ENCODE measurements around the gene ZMYND8.

Gene ZMYND8

GRCh38 chr20:47356220-47356525 lies 326 bp downstream of the ZMYND8 start:
- no peak overlapping the region for H3K23ac ChIP-seq (ENCODE audit: low read depth, low read length, poor library complexity)
- H2AK5ac ChIP-seq (ENCODE audit: low read depth, low read length): no peak overlapping the region
- peak overlapping the region; percentile 61 for H3K4me2 ChIP-seq (ENCODE audit: insufficient read depth, low read length, poor library complexity, severe bottlenecking)
- no peak overlapping the region for H2AFZ ChIP-seq (ENCODE audit: low read length)
- peak overlapping the region; percentile 51 for H3K18ac ChIP-seq (ENCODE audit: low read length)
- peaks cover 53 to 67% of the 10 kb centered on the region in 2 donors for H3K4me1 ChIP-seq (ENCODE audit: control insufficient read depth in 2 of 2, insufficient read depth in 1 of 2, low read depth in 1 of 2, low read length in 2 of 2)
- H3K27me3 ChIP-seq (ENCODE audit: control insufficient read depth in 3 of 3, insufficient read depth in 3 of 3, low read depth in 1 of 3, low read length in 3 of 3): no peaks in the 10 kb centered on the region
- H3K14ac ChIP-seq (ENCODE audit: low read length): no peak overlapping the region
- no peak overlapping the region for H2BK120ac ChIP-seq (ENCODE audit: low read depth, low read length)
- H3K4ac ChIP-seq (ENCODE audit: low read length): no peak overlapping the region
- H3K9me3 ChIP-seq (replicated peaks in 1 of 2; ENCODE audit: control insufficient read depth in 2 of 2, insufficient read depth in 1 of 2, low read depth in 1 of 2, low read length in 2 of 2): no peaks in the 10 kb centered on the region
- DNase-seq (ENCODE audit: low spot score): no peak
- no peak overlapping the region for H2BK15ac ChIP-seq (ENCODE audit: low read length)
- H4K8ac ChIP-seq (ENCODE audit: low read depth, low read length): no peak overlapping the region
- H3K79me1 ChIP-seq (ENCODE audit: low read depth, low read length): no peaks in the 10 kb centered on the region
- peak overlapping the region in 1 of 2 donors; percentile 62 for H3K4me3 ChIP-seq (ENCODE audit: low read length in 2 of 2)
- H2BK5ac ChIP-seq (ENCODE audit: low read length): no peak overlapping the region
- H4K91ac ChIP-seq (ENCODE audit: low read depth, low read length, poor library complexity): no peak overlapping the region
- no peak overlapping the region for H2BK12ac ChIP-seq (ENCODE audit: low read length)
- H3K9ac ChIP-seq (ENCODE audit: low read depth, low read length, poor library complexity): no peak overlapping the region
- H3K27ac ChIP-seq (replicated peaks; ENCODE audit: low read length): peak overlapping the region; percentile 86
- peaks cover 0 to 32% of the 10 kb centered on the region in 2 donors for H3K36me3 ChIP-seq (replicated peaks in 1 of 2; ENCODE audit: control insufficient read depth in 2 of 2, insufficient read depth in 2 of 2, low read length in 2 of 2)

- H2AFZ ChIP-seq (ENCODE audit: low read length): no peak overlapping the region
- no peak overlapping the region for H2BK15ac ChIP-seq (ENCODE audit: low read length)
- peak overlapping the region; percentile 73 for H3K9ac ChIP-seq (ENCODE audit: low read depth, low read length, poor library complexity)
Measured at GRCh38 chr20:47355489-47356219, 845 bp downstream of the ZMYND8 start.

GRCh38 chr20:47354714-47355488 lies 1.6 kb downstream of the ZMYND8 start:
- no peak overlapping the region for H3K23ac ChIP-seq (ENCODE audit: low read depth, low read length, poor library complexity)
- H4K91ac ChIP-seq (ENCODE audit: low read depth, low read length, poor library complexity): no peak overlapping the region
- no CpG with 5 or more reads among the region's 4 CpGs for WGBS, 2 donors (ENCODE audit: extremely low coverage in 2 of 2, insufficient read length in 2 of 2, insufficient replicate concordance in 1 of 2)
- H3K9ac ChIP-seq (ENCODE audit: low read depth, low read length, poor library complexity): no peak overlapping the region
- H2AFZ ChIP-seq (ENCODE audit: low read length): no peak overlapping the region
- no peak overlapping the region for H2BK12ac ChIP-seq (ENCODE audit: low read length)
- no peak overlapping the region for H2BK15ac ChIP-seq (ENCODE audit: low read length)
- H3K9me3 ChIP-seq (replicated peaks in 1 of 2; ENCODE audit: control insufficient read depth in 2 of 2, insufficient read depth in 1 of 2, low read depth in 1 of 2, low read length in 2 of 2): no peaks in the 10 kb centered on the region
- H3K18ac ChIP-seq (ENCODE audit: low read length): no peak overlapping the region
- no peak overlapping the region for H2AK5ac ChIP-seq (ENCODE audit: low read depth, low read length)
- no peak for DNase-seq (ENCODE audit: low spot score)
- peaks cover 0 to 45% of the 10 kb centered on the region in 2 donors for H3K36me3 ChIP-seq (replicated peaks in 1 of 2; ENCODE audit: control insufficient read depth in 2 of 2, insufficient read depth in 2 of 2, low read length in 2 of 2)
- H2BK5ac ChIP-seq (ENCODE audit: low read length): no peak overlapping the region
- no peak overlapping the region for H3K4ac ChIP-seq (ENCODE audit: low read length)
- H3K27me3 ChIP-seq (ENCODE audit: control insufficient read depth in 3 of 3, insufficient read depth in 3 of 3, low read depth in 1 of 3, low read length in 3 of 3): no peaks in the 10 kb centered on the region
- H3K4me2 ChIP-seq (ENCODE audit: insufficient read depth, low read length, poor library complexity, severe bottlenecking): peak overlapping the region; percentile 52
- H3K4me3 ChIP-seq (ENCODE audit: low read length in 2 of 2): peak overlapping the region; percentile 1 to 62
- no peak overlapping the region for H3K14ac ChIP-seq (ENCODE audit: low read length)
- H4K8ac ChIP-seq (ENCODE audit: low read depth, low read length): no peak overlapping the region
- peak overlapping the region; percentile 92 for H3K27ac ChIP-seq (replicated peaks; ENCODE audit: low read length)
- peaks cover 50 to 67% of the 10 kb centered on the region in 2 donors for H3K4me1 ChIP-seq (ENCODE audit: control insufficient read depth in 2 of 2, insufficient read depth in 1 of 2, low read depth in 1 of 2, low read length in 2 of 2)
- no peaks in the 10 kb centered on the region for H3K79me1 ChIP-seq (ENCODE audit: low read depth, low read length)
- no peak overlapping the region for H2BK120ac ChIP-seq (ENCODE audit: low read depth, low read length)

More at GRCh38 chr20:47355489-47356219, 845 bp downstream of the ZMYND8 start:
- no peak overlapping the region for H2BK12ac ChIP-seq (ENCODE audit: low read length)
- peak overlapping the region; percentile 76 for H3K27ac ChIP-seq (replicated peaks; ENCODE audit: low read length)
- peaks cover 56 to 67% of the 10 kb centered on the region in 2 donors for H3K4me1 ChIP-seq (ENCODE audit: control insufficient read depth in 2 of 2, insufficient read depth in 1 of 2, low read depth in 1 of 2, low read length in 2 of 2)
- no peaks in the 10 kb centered on the region for H3K27me3 ChIP-seq (ENCODE audit: control insufficient read depth in 3 of 3, insufficient read depth in 3 of 3, low read depth in 1 of 3, low read length in 3 of 3)
- WGBS, 2 donors (ENCODE audit: extremely low coverage in 2 of 2, insufficient read length in 2 of 2, insufficient replicate concordance in 1 of 2): no CpG with 5 or more reads among the region's 2 CpGs
- H2AK5ac ChIP-seq (ENCODE audit: low read depth, low read length): no peak overlapping the region
- H2BK120ac ChIP-seq (ENCODE audit: low read depth, low read length): no peak overlapping the region
- no peak for DNase-seq (ENCODE audit: low spot score)
- peak overlapping the region; percentile 61 for H3K4me2 ChIP-seq (ENCODE audit: insufficient read depth, low read length, poor library complexity, severe bottlenecking)
- no peak overlapping the region for H4K8ac ChIP-seq (ENCODE audit: low read depth, low read length)
- H3K14ac ChIP-seq (ENCODE audit: low read length): no peak overlapping the region
- H2BK5ac ChIP-seq (ENCODE audit: low read length): no peak overlapping the region
- peaks cover 0 to 38% of the 10 kb centered on the region in 2 donors for H3K36me3 ChIP-seq (replicated peaks in 1 of 2; ENCODE audit: control insufficient read depth in 2 of 2, insufficient read depth in 2 of 2, low read length in 2 of 2)
- H3K18ac ChIP-seq (ENCODE audit: low read length): peak overlapping the region; percentile 65
- H3K9me3 ChIP-seq (replicated peaks in 1 of 2; ENCODE audit: control insufficient read depth in 2 of 2, insufficient read depth in 1 of 2, low read depth in 1 of 2, low read length in 2 of 2): no peaks in the 10 kb centered on the region
- no peaks in the 10 kb centered on the region for H3K79me1 ChIP-seq (ENCODE audit: low read depth, low read length)
- H3K4me3 ChIP-seq (ENCODE audit: low read length in 2 of 2): peak overlapping the region; percentile 53 to 62
- peak overlapping the region; percentile 34 for H4K91ac ChIP-seq (ENCODE audit: low read depth, low read length, poor library complexity)
- no peak overlapping the region for H3K4ac ChIP-seq (ENCODE audit: low read length)
- H3K23ac ChIP-seq (ENCODE audit: low read depth, low read length, poor library complexity): no peak overlapping the region

GRCh38 chr20:47354464-47354713 lies 2.1 kb downstream of the ZMYND8 start:
- Histone ChIP-seq H2BK120ac (ENCODE audit: low read depth, low read length) (no peak overlapping the region), H2BK12ac (ENCODE audit: low read length) (no peak overlapping the region), H3K4ac (ENCODE audit: low read length) (no peak overlapping the region), H3K4me3 (ENCODE audit: low read length in 2 of 2) (peak overlapping the region in 1 of 2 donors; percentile 62), H2BK5ac (ENCODE audit: low read length) (no peak overlapping the region), H4K8ac (ENCODE audit: low read depth, low read length) (no peak overlapping the region), H3K36me3 (replicated peaks in 1 of 2; ENCODE audit: control insufficient read depth in 2 of 2, insufficient read depth in 2 of 2, low read length in 2 of 2) (peaks cover 0 to 50% of the 10 kb centered on the region in 2 donors), H3K14ac (ENCODE audit: low read length) (no peak overlapping the region), H3K79me1 (ENCODE audit: low read depth, low read length) (no peaks in the 10 kb centered on the region), H3K27ac (replicated peaks; ENCODE audit: low read length) (peak overlapping the region; percentile 92), H3K4me2 (ENCODE audit: insufficient read depth, low read length, poor library complexity, severe bottlenecking) (peak overlapping the region; percentile 20), H3K4me1 (ENCODE audit: control insufficient read depth in 2 of 2, insufficient read depth in 1 of 2, low read depth in 1 of 2, low read length in 2 of 2) (peaks cover 46 to 67% of the 10 kb centered on the region in 2 donors), H2AK5ac (ENCODE audit: low read depth, low read length) (no peak overlapping the region), H2BK15ac (ENCODE audit: low read length) (no peak overlapping the region), H3K9ac (ENCODE audit: low read depth, low read length, poor library complexity) (no peak overlapping the region), H4K91ac (ENCODE audit: low read depth, low read length, poor library complexity) (no peak overlapping the region), H3K23ac (ENCODE audit: low read depth, low read length, poor library complexity) (no peak overlapping the region), H3K18ac (ENCODE audit: low read length) (no peak overlapping the region), H3K9me3 (replicated peaks in 1 of 2; ENCODE audit: control insufficient read depth in 2 of 2, insufficient read depth in 1 of 2, low read depth in 1 of 2, low read length in 2 of 2) (no peaks in the 10 kb centered on the region), H2AFZ (ENCODE audit: low read length) (no peak overlapping the region), H3K27me3 (ENCODE audit: control insufficient read depth in 3 of 3, insufficient read depth in 3 of 3, low read depth in 1 of 3, low read length in 3 of 3) (no peaks in the 10 kb centered on the region)
- no CpG with 5 or more reads among the region's 2 CpGs for WGBS, 2 donors (ENCODE audit: extremely low coverage in 2 of 2, insufficient read length in 2 of 2, insufficient replicate concordance in 1 of 2)
- DNase-seq (ENCODE audit: low spot score): no peak

Data from neuronal stem cell (in vitro differentiated cells).